ENCODE results near the gene NTSR1.

Gene NTSR1

DNA sequence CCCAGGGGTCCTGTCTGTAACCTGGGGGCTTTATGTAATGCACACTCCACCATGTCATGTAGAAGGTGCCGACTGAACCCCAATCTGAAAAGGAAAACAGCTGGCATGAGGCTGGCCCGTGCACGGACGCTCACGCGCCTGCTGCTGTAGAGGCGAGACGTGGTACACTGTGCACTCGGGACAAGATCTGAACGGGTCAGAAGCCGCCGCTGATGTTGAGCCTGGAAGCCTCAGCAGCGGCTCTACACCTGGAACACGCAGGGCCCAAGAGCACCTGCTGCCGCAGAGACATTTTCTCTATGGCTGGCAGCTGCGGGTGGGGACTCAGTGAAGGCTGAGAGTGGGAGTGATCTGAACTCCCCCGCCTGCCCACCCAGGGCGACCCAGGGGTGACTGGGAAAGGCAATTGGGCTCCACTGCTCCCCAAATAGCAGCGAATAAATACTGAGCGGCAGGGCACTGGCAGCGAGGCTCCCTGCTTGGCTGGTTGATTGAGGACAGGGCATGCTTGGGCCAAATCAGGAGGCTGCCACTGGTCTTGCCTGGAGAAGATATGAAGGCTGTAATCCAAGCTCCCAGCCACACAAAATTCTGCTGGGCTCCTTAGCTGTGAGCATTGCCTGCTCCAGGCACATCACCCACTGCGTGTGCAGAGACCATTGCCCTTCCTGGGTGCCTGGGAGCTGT is 93.5 kb downstream of the NTSR1 start:
- no peak for DNase-seq (ENCODE audit: low spot score)

DNA sequence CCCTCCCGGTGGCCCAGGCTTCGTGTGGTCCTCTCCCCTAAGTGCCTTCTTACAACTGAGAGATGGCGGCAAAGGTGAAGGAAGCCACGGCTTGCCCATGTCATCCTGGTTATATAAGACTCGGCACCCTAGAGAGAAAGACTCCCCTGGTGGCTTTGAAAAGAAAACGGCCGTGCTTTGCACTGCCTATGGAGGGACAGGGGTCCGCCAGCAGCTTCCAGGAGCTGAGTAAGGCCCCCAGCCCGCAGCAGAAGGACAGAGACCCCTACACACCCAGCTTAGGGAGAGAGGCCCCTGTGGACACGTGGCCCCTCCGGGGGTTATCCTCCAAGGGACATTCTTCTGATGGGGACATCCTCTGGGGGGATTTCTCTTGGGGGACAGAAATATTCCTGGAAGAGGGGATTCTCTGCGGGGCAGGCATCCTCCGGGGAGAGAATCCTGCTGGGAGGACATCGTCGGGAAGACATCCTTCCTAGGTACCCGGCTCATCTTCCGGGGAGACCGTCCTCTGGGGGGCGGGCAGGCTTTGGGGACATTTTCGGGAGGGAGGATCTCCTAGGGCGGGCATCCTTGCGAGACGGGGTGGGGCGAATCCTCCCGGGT is 95.5 kb downstream of the NTSR1 start:
- no peak for DNase-seq (ENCODE audit: low spot score)

DNA sequence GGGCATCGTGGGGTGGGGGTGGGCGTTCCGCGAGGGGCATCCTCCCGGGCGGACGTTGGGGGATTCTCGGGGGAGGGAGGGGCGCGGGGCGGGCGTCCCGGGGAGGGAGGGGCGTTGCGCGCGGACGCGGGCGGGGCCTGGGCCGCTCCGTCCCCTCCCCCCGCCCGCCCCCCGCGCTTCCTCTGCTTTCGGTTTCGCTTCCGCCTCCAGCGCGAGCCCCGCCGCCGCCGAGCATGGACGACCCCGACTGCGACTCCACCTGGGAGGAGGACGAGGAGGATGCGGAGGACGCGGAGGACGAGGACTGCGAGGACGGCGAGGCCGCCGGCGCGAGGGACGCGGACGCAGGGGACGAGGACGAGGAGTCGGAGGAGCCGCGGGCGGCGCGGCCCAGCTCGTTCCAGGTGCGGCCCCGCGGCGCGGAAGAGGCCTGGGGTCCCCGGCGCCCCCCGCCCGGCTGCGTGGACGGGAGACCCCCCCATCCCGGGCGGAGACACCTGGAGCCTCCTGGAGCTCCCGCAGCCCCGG is 96.1 kb downstream of the NTSR1 start, which contains the start of gene OGFR:
Gene OGFR, plus strand, starts transcription at position 209 of the 528 bp plus-strand sequence. Its CDS starts 25 bp downstream, at position 234.
- DNase-seq (ENCODE audit: low spot score) = peak; percentile 55

DNA sequence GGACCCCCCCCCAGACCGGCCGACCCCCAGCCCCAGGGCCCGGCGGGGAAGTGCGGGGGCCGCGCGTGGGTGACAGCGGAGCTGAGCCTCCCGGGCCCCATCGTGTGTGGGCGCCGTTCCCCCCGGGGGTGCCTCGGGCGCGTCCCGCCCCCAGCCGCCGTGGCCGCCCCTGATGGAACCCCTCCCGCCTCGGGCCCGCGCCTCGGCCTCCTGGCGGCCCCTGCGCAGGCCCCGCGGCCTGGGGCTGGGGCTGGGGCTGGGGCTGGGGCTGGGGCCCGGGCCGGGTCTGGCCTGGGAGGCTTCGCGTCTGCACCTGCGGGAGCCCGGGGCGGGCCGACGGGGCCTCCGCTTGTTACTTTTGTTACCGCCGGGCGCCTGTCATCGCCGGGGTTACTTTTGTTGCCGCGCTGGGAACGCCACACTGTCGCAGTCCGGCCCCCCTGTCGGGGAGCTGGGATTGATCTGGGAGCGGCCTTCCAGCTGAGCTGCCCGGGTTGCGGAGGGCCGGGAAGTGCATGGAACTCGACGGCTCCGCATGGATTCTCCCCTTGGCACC is 96.6 kb downstream of the NTSR1 start:
- DNase-seq (ENCODE audit: low spot score) = peak; percentile 16

DNA sequence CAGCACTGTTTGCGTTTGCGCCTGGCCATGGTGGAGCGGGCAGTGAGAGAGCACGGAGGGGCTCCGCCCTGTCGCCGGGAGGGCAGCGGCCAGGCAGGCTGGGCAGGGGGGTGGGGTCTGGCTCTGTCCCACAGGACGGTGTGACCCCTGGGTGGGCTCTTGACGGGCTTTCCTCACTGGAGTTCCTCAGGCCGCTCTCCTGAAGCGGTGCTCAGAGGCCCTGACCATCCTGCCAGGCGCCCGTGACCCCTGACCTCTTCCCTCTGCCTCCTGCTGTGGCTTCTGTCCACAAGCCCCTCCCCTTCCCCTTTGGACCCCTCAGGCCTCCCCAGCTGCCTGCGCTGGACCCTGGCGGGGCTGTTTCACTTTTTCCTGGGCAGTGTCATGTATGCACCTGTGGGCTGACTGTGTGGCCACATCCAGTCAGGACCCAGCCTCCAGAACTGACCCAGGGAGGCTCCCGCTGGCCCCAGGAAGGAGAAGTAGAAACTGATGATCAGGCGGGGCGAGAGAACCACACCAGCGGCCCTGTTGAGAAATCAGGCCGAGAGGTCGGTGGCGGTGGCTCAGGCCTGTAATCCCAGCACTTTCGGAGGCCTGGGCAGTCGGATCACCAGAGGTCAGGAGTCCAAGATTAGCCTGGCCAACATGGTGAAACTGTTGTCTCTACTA is 97.2 kb downstream of the NTSR1 start:
- DNase-seq (ENCODE audit: low spot score) = no peak

DNA sequence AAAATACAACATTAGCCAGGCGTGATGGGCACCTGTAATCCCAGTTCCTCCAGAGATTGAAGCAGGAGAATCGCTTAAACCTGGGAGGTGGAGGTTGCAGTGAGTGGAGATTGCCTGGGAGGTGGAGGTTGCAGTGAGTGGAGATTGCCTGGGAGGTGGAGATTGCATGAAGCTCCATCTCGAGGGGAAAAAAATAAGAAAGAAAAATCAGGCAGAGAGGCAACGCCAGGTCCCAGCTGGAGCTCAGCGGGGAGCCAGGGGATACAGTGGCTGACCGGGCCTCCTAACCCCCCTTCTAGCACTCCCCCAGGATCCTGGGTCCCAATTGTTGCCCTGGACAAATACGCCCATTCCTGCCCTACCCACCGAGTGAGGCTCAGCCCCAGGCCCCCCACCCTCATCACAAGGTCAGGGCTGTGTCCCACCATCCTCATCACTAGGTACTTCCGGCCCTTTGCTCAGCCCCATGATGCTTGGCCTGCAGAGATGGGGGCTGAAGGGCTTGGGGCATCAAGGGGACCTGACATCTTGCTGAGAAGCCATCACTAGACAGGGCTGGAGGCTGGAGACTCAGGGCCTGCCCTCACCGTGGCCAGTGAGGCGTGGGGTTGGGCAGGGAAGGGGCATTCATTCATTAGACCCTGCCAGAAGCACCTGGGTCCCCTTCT is 97.9 kb downstream of the NTSR1 start:
- no peak for DNase-seq (ENCODE audit: low spot score)

DNA sequence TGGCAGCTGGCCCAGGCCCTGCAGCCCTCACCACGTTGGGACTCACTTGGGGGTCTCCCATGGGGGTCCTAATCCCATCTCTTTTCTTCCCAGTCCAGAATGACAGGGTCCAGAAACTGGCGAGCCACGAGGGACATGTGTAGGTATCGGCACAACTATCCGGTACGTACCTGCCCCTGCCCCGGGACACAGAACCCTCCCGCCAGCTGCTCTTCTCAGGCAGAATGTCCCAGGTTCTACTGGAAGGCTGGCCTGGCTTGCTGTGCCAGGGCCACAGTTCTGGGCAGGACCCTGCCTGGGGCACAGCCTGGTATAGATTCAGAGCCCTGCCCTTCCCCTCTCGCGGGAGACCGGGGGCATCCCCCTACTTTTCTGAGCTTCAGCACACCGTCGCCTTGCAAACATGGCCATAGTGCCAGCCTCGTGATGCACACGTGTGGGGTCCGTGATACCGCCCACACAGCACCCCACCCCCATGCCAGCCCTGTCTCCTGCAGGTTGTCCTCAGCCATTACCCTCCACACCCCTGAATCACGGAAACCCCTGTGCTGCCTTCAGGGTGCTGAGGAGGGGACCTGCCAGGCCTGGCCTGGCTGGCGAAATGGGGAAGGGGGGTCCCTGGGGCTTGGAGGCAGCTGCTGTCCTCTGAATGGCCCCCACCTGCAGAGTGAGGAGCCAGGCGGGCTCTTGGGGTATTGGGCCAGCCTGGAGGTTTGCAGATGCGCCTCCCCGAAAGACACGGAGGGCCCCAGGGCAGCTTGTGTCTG is 99.0 kb downstream of the NTSR1 start:
- DNase-seq (ENCODE audit: low spot score) = no peak

DNA sequence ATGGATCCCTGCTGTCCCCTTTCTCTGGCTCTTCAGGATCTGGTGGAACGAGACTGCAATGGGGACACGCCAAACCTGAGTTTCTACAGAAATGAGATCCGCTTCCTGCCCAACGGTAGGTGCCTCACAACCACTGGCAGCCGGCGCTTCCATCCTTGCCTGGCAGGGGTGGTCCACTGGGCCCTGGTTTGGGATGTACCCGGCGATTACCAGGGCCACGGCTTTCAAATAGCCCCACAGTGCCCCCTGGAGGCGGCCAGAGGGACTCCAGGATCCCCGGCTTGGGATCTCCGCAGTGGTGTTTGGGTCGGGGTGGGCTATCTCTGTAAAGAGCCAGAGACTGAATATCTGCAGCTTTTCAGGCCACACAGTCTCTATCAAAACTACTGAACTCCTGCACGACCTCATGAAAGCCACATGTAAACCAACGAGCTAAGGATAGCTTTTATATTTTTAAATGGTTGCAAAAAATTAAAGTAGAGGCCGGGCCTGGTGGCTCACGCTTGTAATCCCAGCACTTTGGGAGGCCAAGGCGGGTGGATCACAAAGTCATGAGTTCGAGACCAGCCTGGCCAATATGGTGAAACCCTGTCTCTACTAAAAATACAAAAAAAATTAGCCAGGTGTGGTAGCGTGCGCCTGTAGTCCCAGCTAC is 99.7 kb downstream of the NTSR1 start:
- peak; percentile 54 for DNase-seq (ENCODE audit: low spot score)

DNA sequence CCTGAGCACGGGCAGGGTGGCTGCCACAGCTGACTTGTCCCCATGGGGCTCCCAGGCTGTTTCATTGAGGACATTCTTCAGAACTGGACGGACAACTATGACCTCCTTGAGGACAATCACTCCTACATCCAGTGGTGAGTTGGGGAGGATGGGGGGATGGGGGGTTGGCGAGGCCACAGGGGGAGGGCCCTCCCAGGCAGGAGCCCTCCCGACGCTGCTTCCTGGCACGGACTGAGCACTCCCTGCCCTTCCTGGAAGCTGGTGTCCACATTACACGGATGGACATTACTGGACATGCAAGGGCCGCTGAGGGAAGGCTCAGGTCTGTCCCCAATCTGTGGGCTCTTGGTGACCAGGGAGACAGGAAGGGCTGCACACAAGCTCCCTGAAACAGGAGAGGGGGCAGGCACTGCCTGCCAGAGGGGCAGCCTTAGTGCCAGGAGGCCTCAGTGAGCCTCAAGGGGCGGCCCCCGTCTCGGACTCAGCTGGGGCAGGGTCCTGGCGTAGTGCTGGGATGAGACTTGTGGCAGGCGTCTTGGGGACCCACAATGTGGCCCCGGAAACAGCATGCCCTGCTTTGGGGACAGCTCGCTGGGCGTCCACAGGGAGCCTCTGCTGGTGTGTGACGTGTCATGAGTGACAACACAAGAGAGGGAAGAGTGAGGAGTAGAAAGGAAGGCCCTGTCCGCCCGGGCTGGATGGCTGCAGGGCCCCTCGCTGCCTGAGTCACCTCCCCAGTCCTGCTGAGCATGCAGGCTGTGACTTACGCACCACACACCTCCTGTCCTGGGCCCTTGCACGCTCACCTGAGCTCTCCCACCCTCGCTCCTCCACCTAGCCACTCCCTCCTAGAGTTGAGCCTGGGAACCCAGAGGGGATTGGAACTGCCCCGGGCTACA is 101.1 kb downstream of the NTSR1 start:
- no peak for DNase-seq (ENCODE audit: low spot score)

DNA sequence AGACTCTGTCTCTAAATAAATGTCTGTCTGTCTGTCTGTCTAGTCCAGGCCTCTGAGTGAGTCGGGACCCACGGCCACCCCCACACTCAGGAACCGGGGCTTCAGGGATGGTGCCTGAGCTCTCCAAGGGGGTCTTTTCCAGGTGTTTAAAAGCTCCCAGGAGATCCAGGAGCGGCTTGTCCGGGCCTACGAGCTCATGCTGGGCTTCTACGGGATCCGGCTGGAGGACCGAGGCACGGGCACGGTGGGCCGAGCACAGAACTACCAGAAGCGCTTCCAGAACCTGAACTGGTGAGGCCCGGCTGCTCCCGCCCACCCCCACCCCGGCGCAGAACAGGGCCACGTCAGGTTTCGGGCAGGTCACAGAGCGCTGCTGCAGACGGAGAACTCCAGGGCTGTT is 102.7 kb downstream of the NTSR1 start:
- no peak for DNase-seq (ENCODE audit: low spot score)

DNA sequence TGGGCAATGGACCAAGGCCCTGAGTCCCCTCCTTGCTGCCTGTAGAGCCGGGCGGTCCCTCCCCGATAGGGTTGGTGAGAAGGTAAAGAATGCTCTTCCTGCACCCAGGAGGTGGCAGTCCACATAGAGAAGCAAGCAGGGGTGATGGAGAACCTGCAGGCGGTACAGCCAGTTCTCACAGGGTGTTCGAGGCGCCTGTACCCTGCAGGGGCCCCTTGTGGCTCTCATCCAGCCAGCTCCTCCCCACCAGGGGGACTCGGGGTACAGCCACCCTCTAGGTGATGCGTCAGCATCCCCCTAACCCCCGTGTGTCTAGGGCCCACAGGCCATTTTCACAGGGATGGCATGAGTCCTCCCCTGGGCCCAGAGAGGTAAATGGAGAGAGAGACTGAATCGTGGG is 103.1 kb downstream of the NTSR1 start:
- DNase-seq (ENCODE audit: low spot score) = no peak
